GM21529 (cell line): Measurements from ENCODE around the gene GMEB2.

Experiments used
- ATAC-seq: cut with Tn5 transposase; IDR thresholded peaks from one replicate; pipeline ENCODE4 v1.9.1; 2021; ENCODE audit not compliant: unreplicated experiment

The GMEB2 gene

GRCh38 chr20:63590218-63591146, 36.4 kb downstream of the GMEB2 start:
- no peak for ATAC-seq

- ATAC-seq, result no peak
Measured at GRCh38 chr20:63589261-63590217, 37.4 kb downstream of the GMEB2 start.

- ATAC-seq, result no peak
Measured at GRCh38 chr20:63588641-63589041, 38.3 kb downstream of the GMEB2 start.

- ATAC-seq, result no peak
Measured at GRCh38 chr20:63587776-63588591, 38.9 kb downstream of the GMEB2 start.

GRCh38 chr20:63587256-63587655, 39.6 kb downstream of the GMEB2 start:
- ATAC-seq, result no peak

- no peak for ATAC-seq
Measured at GRCh38 chr20:63586797-63587196, 40.1 kb downstream of the GMEB2 start.

GRCh38 chr20:63585616-63586565, 41.0 kb downstream of the GMEB2 start:
- no peak for ATAC-seq

GRCh38 chr20:63582382-63583063, 44.4 kb downstream of the GMEB2 start:
- ATAC-seq, result no peak

- ATAC-seq, result no peak
Measured at GRCh38 chr20:63580796-63581461, 46.0 kb downstream of the GMEB2 start.

- ATAC-seq, result no peak
Measured at GRCh38 chr20:63579017-63579694, 47.7 kb downstream of the GMEB2 start.

- no peak for ATAC-seq
Measured at GRCh38 chr20:63578224-63579016, 48.5 kb downstream of the GMEB2 start.

- no peak for ATAC-seq
Measured at GRCh38 chr20:63577317-63577894, 49.5 kb downstream of the GMEB2 start.

GRCh38 chr20:63576311-63576710, 50.6 kb downstream of the GMEB2 start:
- no peak for ATAC-seq

GRCh38 chr20:63574829-63575743, 51.8 kb downstream of the GMEB2 start:
- no peak for ATAC-seq

- ATAC-seq, result peak; percentile 75
Measured at GRCh38 chr20:63574156-63574828, 52.6 kb downstream of the GMEB2 start, which contains the start of gene HELZ2. Gene HELZ2 (minus strand): TSS chr20:63574239. CDS start chr20:63572385, 1,854 bp downstream.
